GM12878 (cell line): ENCODE measurements around the gene ASPHD1. TPM values are rescaled to one million over a fixed set of nuclear protein-coding genes. Genes with fewer than 3 reads are reported as not detected.

Experiments used
- ATAC-seq: fragments of 200-7000 bp; cut with Tn5 transposase; 3 replicates; pipeline ENCODE4 v1.9.1; 2020; ENCODE audit warnings: mild to moderate bottlenecking, moderate library complexity
- BruUV-seq: library from RNA; stranded (reverse); fragments of 400-500 nt; replicated peaks from 2 replicates; lab custom pipeline; 2021; lab: Mats Ljungman, UMichigan
- CTCF ChIA-PET: fragments of 300-600 bp; sonication (Branson Sonifier 250); formaldehyde crosslinking; extraction: SDS; loops from one replicate; lab custom pipeline; 2021; ENCODE audit warnings: inconsistent platforms; lab: Yijun Ruan, JAX
- POLR2A ChIA-PET: fragments of 350-600 bp; formaldehyde crosslinking; extraction: SDS; loops from one replicate; lab custom pipeline; 2021; ENCODE audit warnings: inconsistent platforms; lab: Charles Lee
- RAD21 ChIA-PET: fragments of 300-600 bp; sonication (Branson Sonifier 250); formaldehyde crosslinking; loops from one replicate; lab custom pipeline; 2023; ENCODE audit warnings: antibody characterized with exemption; ENCODE audit not compliant: unreplicated experiment; lab: Charles Lee
- SMC1A ChIA-PET: fragments of 300-600 bp; sonication (Branson Sonifier 250); formaldehyde crosslinking; loops from one replicate; lab custom pipeline; 2023; ENCODE audit not compliant: unreplicated experiment, uncharacterized antibody; lab: Charles Lee
- DNase-seq: peaks from one replicate; pipeline ENCODE4 v3.0.0-alpha.2; 2011; ENCODE audit warnings: low read depth, low spot score
- FAIRE-seq: peaks from 3 replicates; lab custom pipeline; 2011; peaks lifted over from hg19 to GRCh38; lab: Jason Lieb, UNC
- H2AFZ ChIP-seq: 2 replicates; pipeline ENCODE4 v1.6.0; 2011; ENCODE audit warnings: low read depth, low read length, control low read depth; ENCODE audit not compliant: control insufficient read depth
- H3K27ac ChIP-seq: 2 replicates; pipeline ENCODE4 v1.5.1; 2011; ENCODE audit warnings: control low read depth; ENCODE audit not compliant: control insufficient read depth, insufficient read depth
- H3K27me3 ChIP-seq, 2 experiments: replicated peaks in 1 of 2; 2 replicates each; pipeline versions ENCODE4 v1.6.0 to v1.6.1; 2011; ENCODE audit warnings: low read length in 1 of 2; ENCODE audit not compliant: control insufficient read depth in 2 of 2, insufficient read depth in 2 of 2
- H3K36me3 ChIP-seq, 2 experiments: 2 replicates each; pipeline ENCODE4 v1.5.1; 2011; ENCODE audit warnings: low read length in 1 of 2; ENCODE audit not compliant: control insufficient read depth in 2 of 2, insufficient read depth in 2 of 2
- H3K4me1 ChIP-seq: 2 replicates; pipeline ENCODE4 v1.6.1; 2011; ENCODE audit warnings: mild to moderate bottlenecking, low read length, moderate library complexity, mixed read lengths; ENCODE audit not compliant: control insufficient read depth, insufficient read depth
- H3K4me2 ChIP-seq: 2 replicates; pipeline ENCODE4 v1.6.0; 2011; ENCODE audit warnings: control low read depth; ENCODE audit not compliant: control insufficient read depth, insufficient read depth
- H3K4me3 ChIP-seq: fragments of 200-600 bp; sonication (generic); 2 replicates; pipeline ENCODE4 v1.5.1; 2016
- H3K79me2 ChIP-seq: 2 replicates; pipeline ENCODE4 v1.6.0; 2011; ENCODE audit warnings: low read length; ENCODE audit not compliant: control insufficient read depth, insufficient read depth
- H3K9ac ChIP-seq: 2 replicates; pipeline ENCODE4 v1.8.0; 2011; ENCODE audit warnings: low read length, control low read depth, mixed read lengths; ENCODE audit not compliant: control insufficient read depth, insufficient read depth
- H3K9me3 ChIP-seq: replicated peaks from 3 replicates; pipeline ENCODE4 v1.5.1; 2011; ENCODE audit warnings: mild to moderate bottlenecking, low read length; ENCODE audit not compliant: control insufficient read depth, insufficient read depth
- H4K20me1 ChIP-seq: 2 replicates; pipeline ENCODE4 v1.6.0; 2011; ENCODE audit not compliant: control insufficient read depth, insufficient read depth
- ATF7 ChIP-seq: fragments of 450-650 bp; IDR thresholded peaks from 2 replicates; pipeline ENCODE4 v1.6.1; 2016; ENCODE audit warnings: low read depth, mild to moderate bottlenecking
- BHLHE40 ChIP-seq, 2 experiments: fragments of 450-650 bp in 1 of 2; IDR thresholded peaks; 2 replicates each; pipeline ENCODE4 v1.6.1; 2011 to 2017; ENCODE audit warnings: low read depth in 2 of 2, borderline replicate concordance in 1 of 2, improper control_type of control experiment in 1 of 2, low read length in 1 of 2, mild to moderate bottlenecking in 1 of 2
- CHD4 ChIP-seq: fragments of 200-600 bp; sonication (generic); IDR thresholded peaks from 2 replicates; pipeline ENCODE4 v1.6.1; 2016; ENCODE audit warnings: mild to moderate bottlenecking
- CREB1 ChIP-seq: IDR thresholded peaks from 2 replicates; pipeline ENCODE4 v1.6.1; 2012; ENCODE audit warnings: low read depth, mild to moderate bottlenecking, inconsistent platforms
- GATAD2B ChIP-seq: fragments of 450-650 bp; conservative IDR thresholded peaks from 2 replicates; pipeline ENCODE4 v1.6.1; 2017; ENCODE audit warnings: low read depth, mild to moderate bottlenecking, moderate library complexity
- MEF2B ChIP-seq: fragments of 450-650 bp; IDR thresholded peaks from 2 replicates; pipeline ENCODE4 v1.6.1; 2018; ENCODE audit warnings: mild to moderate bottlenecking, moderate library complexity; ENCODE audit not compliant: partially characterized antibody, poor library complexity, severe bottlenecking
- PAX5 ChIP-seq: IDR thresholded peaks from 2 replicates; pipeline ENCODE4 v1.6.1; 2011; ENCODE audit warnings: low read depth, low read length, borderline replicate concordance
- REST ChIP-seq: IDR thresholded peaks from 2 replicates; pipeline ENCODE4 v1.6.1; 2012; ENCODE audit warnings: mild to moderate bottlenecking, low read depth, low read length
- WGBS: methylation state at CpG from one replicate; pipeline ENCODE4 v1.1.6; 2016; ENCODE audit warnings: low lambda C conversion rate; ENCODE audit not compliant: insufficient replicate concordance, insufficient coverage; ENCODE audit errors: missing lambda C conversion rate; 5-methylcytosine and 5-hydroxymethylcytosine counted together
- in situ Hi-C: fragments of 300-500 bp; cut with MboI; formaldehyde crosslinking; loops from 9 replicates; pipeline ENCODE4 v1.14.3; 2018; ENCODE audit warnings: mixed read lengths
- intact Hi-C: fragments of 100-400 bp; cut with micrococcal nuclease; formaldehyde crosslinking; loops from one replicate; pipeline ENCODE4 v1.14.2; 2022; ENCODE audit not compliant: unreplicated experiment
- polyA plus RNA-seq, 11 experiments: library from polyadenylated mRNA; depleted of rRNA in 4 of 11; unstranded in 6 of 11; stranded (reverse) in 5 of 11; fragments of >200 nt; fragmentation: Nextera tagmentation in 4 of 11; fragmentation: Illumina TruSeq in 1 of 11; extraction: Ambion mirVana in 4 of 11; extraction: Trizol in 1 of 11; gene quantifications; 1 replicate in 1 of 11; 2 replicates in 10 of 11; pipeline versions ENCODE4 v1.2.1 to v1.2.3, GENCODE V29; 2011 to 2016; ENCODE audit warnings: inconsistent platforms in 2 of 11, missing spikeins in 2 of 11, low read depth in 1 of 11
- total RNA-seq, 4 experiments: library from RNA; depleted of rRNA in 3 of 4; stranded (reverse); fragments of >200 nt in 3 of 4; fragmentation: Illumina TruSeq in 1 of 4; extraction: Trizol in 1 of 4; gene quantifications; 2 replicates each; pipeline versions ENCODE4 v1.2.1 to v1.2.3, GENCODE V29; 2013 to 2021
- TF ChIP-seq, protein P1 (sequence below): fragments of 450-650 bp; IDR thresholded peaks from 2 replicates; pipeline ENCODE4 v1.6.1; 2017; ENCODE audit warnings: low read depth, mild to moderate bottlenecking, moderate library complexity
- TF ChIP-seq, protein P2 (sequence below): fragments of 450-650 bp; IDR thresholded peaks from 2 replicates; pipeline ENCODE4 v1.6.1; 2017; ENCODE audit warnings: antibody characterized with exemption, mild to moderate bottlenecking, moderate library complexity

Gene ASPHD1
- total and polyA plus RNA-seq, 10 of the 15 experiments (the other 5 are each of a cell fraction or from before 2014, with no cell fraction given): not detected

- ChIA-PET RAD21 (no interaction called here), SMC1A (interaction anchor here (0.6 to 1.1 kb wide), 2 partner anchors 34 to 119 kb away, joined by 3 read pairs; no protein-coding TSS in a partner anchor)
- DNase-seq (no peak), FAIRE-seq (no peak), ATAC-seq (no peak)
- Histone ChIP-seq H3K27ac (no peak overlapping the region), H3K27me3 (no peaks in the 10 kb centered on the region), H3K79me2 (no peaks in the 10 kb centered on the region), H3K9me3 (no peaks in the 10 kb centered on the region), H3K4me2 (no peak overlapping the region), H3K4me1 (no peaks in the 10 kb centered on the region), H4K20me1 (no peaks in the 10 kb centered on the region), H3K4me3 (no peak overlapping the region)
- WGBS: 81% methylated on average over 7 of the region's 7 CpGs
- in situ Hi-C loops (no loop called here), intact Hi-C loops (no loop called here)
- TF ChIP-seq MEF2B (no peak), PAX5 (no peak), ATF7 (no peak), CREB1 (no peak), REST (no peak), CHD4 (no peak), BHLHE40 (IDR thresholded peaks at IDR 0.05; ENCODE audit: borderline replicate concordance in 1 of 2, low read depth in 2 of 2, low read length in 1 of 2) (no peak), GATAD2B (no peak)
- TF ChIP-seq, protein P1, sequence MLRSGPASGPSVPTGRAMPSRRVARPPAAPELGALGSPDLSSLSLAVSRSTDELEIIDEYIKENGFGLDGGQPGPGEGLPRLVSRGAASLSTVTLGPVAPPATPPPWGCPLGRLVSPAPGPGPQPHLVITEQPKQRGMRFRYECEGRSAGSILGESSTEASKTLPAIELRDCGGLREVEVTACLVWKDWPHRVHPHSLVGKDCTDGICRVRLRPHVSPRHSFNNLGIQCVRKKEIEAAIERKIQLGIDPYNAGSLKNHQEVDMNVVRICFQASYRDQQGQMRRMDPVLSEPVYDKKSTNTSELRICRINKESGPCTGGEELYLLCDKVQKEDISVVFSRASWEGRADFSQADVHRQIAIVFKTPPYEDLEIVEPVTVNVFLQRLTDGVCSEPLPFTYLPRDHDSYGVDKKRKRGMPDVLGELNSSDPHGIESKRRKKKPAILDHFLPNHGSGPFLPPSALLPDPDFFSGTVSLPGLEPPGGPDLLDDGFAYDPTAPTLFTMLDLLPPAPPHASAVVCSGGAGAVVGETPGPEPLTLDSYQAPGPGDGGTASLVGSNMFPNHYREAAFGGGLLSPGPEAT: no peak
- TF ChIP-seq, protein P2, sequence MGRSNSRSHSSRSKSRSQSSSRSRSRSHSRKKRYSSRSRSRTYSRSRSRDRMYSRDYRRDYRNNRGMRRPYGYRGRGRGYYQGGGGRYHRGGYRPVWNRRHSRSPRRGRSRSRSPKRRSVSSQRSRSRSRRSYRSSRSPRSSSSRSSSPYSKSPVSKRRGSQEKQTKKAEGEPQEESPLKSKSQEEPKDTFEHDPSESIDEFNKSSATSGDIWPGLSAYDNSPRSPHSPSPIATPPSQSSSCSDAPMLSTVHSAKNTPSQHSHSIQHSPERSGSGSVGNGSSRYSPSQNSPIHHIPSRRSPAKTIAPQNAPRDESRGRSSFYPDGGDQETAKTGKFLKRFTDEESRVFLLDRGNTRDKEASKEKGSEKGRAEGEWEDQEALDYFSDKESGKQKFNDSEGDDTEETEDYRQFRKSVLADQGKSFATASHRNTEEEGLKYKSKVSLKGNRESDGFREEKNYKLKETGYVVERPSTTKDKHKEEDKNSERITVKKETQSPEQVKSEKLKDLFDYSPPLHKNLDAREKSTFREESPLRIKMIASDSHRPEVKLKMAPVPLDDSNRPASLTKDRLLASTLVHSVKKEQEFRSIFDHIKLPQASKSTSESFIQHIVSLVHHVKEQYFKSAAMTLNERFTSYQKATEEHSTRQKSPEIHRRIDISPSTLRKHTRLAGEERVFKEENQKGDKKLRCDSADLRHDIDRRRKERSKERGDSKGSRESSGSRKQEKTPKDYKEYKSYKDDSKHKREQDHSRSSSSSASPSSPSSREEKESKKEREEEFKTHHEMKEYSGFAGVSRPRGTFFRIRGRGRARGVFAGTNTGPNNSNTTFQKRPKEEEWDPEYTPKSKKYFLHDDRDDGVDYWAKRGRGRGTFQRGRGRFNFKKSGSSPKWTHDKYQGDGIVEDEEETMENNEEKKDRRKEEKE: no peak
- TF ChIP-seq, all 136 proteins: peak for 0
- no peak overlapping the region for H3K9ac ChIP-seq
- POLR2A ChIA-PET: interaction anchor here (0.6 kb wide), 1 partner anchor 888 kb away, joined by 3 read pairs; no protein-coding TSS in a partner anchor
- H2AFZ ChIP-seq: no peak overlapping the region
- peaks cover 0 to 3% of the 10 kb centered on the region in 2 experiments; a peak in 2 of 4 replicates for H3K36me3 ChIP-seq
- no TSS peak for BruUV-seq
- CTCF ChIA-PET: interaction anchor here (0.6 to 1.9 kb wide), 2 partner anchors 9 to 33 kb away, joined by 3 to 11 read pairs; no protein-coding TSS in a partner anchor
Measured at GRCh38 chr16:29857133-29857760, 43.0 kb upstream of the ASPHD1 start.
